Right atrium auricular region (tissue), 2 donors: ENCODE data around the gene LRWD1. TPM values are rescaled to one million over a fixed set of nuclear protein-coding genes. Genes with fewer than 3 reads are reported as not detected.
"Not testable (repeated sequence)": the region's sequence is repeated elsewhere in the genome, so short reads cannot be mapped to it uniquely, and the experiment has no call there.

Experiments used
- DNase-seq: peaks from one replicate; pipeline ENCODE4 v3.0.0-alpha.2; 2019; ENCODE audit warnings: low spot score
- H3K27ac ChIP-seq, 2 donors: fragments of 200-600 bp; sonication (generic); 1 replicate in 1 of 2; 2 replicates in 1 of 2; pipeline ENCODE4 v1.5.1; 2016 to 2019
- H3K27me3 ChIP-seq, 2 donors: fragments of 200-600 bp; sonication (generic); one replicate each; pipeline versions ENCODE4 v1.5.1 to v1.6.0; 2017 to 2019
- H3K36me3 ChIP-seq: fragments of 200-600 bp; sonication (generic); one replicate; pipeline ENCODE4 v1.5.1; 2016
- H3K4me1 ChIP-seq, 2 donors: fragments of 200-600 bp; sonication (generic); one replicate each; pipeline versions ENCODE4 v1.5.1 to v1.6.0; 2017 to 2019
- H3K4me3 ChIP-seq, 2 donors: fragments of 200-600 bp; sonication (generic); 1 replicate in 1 of 2; 2 replicates in 1 of 2; pipeline ENCODE4 v1.5.1; 2017 to 2019; ENCODE audit warnings: mild to moderate bottlenecking in 1 of 2, moderate library complexity in 1 of 2
- H3K9me3 ChIP-seq, 2 donors: fragments of 200-600 bp; sonication (generic); one replicate each; pipeline ENCODE4 v1.5.1; 2019
- total RNA-seq, 2 donors: library from RNA; depleted of rRNA; stranded (reverse); fragments of >200 nt; gene quantifications; one replicate each; pipeline ENCODE4 v1.1.0, GENCODE V29; 2016
- TF ChIP-seq, protein P1 (sequence below), 2 donors: fragments of 200-600 bp; sonication (generic); IDR thresholded peaks; one replicate each; pipeline ENCODE4 v1.5.1; 2019; ENCODE audit warnings: antibody characterized with exemption in 2 of 2

LRWD1 gene
- total RNA-seq, 2 donors from 2014 or later, result 9.8 to 13.7 TPM

DNA sequence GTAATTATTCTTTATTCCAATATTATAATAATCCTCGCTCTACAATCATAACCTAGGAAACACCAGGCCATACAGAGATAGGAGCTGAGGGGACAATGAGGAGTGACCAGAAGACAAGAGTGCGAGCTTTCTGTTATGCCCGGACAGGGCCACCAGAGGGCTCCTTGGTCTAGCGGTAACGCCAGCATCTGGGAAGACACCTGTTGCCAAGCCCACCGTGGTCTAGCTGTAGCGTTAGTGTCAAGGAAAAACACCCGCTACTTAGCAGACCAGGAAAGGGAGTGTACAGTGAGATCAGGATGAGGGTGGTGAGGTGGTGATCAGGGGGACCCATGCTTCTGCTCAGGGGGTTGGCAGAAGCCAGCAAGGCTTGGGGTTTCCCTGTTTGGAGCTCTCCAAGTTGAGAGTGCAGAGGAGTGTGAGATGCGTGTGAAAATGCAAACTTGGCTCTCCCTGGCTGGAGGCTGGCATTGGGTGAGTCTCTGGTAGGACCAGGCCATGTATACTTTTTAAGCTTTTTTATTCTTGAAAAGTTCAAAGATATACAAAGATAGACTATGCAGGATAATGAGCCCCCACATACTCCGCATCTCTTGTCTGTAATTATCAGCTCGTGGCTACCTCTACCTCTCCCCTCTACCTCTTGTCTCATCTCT, 15.3 kb downstream of the LRWD1 start:
- not testable (repeated sequence) for H3K36me3 ChIP-seq, H3K27me3 ChIP-seq, H3K9me3 ChIP-seq, H3K27ac ChIP-seq, H3K4me3 ChIP-seq, H3K4me1 ChIP-seq
- TF ChIP-seq, protein P1, sequence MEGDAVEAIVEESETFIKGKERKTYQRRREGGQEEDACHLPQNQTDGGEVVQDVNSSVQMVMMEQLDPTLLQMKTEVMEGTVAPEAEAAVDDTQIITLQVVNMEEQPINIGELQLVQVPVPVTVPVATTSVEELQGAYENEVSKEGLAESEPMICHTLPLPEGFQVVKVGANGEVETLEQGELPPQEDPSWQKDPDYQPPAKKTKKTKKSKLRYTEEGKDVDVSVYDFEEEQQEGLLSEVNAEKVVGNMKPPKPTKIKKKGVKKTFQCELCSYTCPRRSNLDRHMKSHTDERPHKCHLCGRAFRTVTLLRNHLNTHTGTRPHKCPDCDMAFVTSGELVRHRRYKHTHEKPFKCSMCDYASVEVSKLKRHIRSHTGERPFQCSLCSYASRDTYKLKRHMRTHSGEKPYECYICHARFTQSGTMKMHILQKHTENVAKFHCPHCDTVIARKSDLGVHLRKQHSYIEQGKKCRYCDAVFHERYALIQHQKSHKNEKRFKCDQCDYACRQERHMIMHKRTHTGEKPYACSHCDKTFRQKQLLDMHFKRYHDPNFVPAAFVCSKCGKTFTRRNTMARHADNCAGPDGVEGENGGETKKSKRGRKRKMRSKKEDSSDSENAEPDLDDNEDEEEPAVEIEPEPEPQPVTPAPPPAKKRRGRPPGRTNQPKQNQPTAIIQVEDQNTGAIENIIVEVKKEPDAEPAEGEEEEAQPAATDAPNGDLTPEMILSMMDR (IDR thresholded peaks at IDR 0.05), result peak in 1 of 2 donors; percentile 58
- peak; percentile 62 for DNase-seq

DNA sequence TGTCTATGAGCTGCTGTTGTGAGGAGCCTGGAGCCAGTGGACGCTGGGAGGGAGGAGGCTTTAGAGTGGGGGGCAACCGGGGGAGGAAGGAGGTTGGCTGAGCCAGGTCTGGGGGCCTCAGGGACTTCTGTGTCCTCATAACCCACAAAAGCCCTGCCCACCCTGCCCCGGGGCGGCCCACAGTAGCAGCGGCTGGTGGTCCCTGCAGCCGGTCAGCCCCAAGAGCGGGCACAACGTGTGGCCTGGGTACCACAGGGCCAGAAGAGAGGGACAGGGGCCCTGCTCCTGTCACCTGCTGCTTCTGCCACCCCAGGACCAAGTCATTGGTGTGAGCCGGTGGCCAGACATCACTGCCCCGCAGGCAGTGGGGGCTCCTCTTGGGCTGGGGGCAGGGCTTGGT, 17.2 kb downstream of the LRWD1 start:
- not testable (repeated sequence) for DNase-seq, H3K27me3 ChIP-seq, H3K36me3 ChIP-seq, H3K27ac ChIP-seq, H3K9me3 ChIP-seq, H3K4me1 ChIP-seq, H3K4me3 ChIP-seq

DNA sequence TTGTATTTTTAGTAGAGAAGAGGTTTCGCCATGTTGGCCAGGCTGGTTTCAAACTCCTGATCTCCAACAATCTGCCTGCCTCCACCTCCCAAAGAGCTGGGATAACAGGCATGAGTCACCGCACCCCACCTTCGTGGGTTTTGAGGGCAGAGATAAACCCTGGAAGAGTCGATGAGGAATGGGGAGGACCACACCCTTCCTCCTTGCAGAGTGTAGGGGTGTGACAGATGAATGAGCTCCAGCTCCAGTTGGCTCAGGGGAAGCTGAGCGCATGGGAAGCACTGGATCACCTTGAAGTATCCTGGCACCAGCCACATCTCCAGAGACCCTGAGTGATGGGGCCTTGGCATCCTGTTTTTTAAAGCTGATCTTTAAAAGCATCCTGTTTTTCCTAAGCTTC, 19.5 kb downstream of the LRWD1 start:
- not testable (repeated sequence) for H3K9me3 ChIP-seq, H3K4me3 ChIP-seq, H3K36me3 ChIP-seq, H3K4me1 ChIP-seq, H3K27me3 ChIP-seq, H3K27ac ChIP-seq, DNase-seq

DNA sequence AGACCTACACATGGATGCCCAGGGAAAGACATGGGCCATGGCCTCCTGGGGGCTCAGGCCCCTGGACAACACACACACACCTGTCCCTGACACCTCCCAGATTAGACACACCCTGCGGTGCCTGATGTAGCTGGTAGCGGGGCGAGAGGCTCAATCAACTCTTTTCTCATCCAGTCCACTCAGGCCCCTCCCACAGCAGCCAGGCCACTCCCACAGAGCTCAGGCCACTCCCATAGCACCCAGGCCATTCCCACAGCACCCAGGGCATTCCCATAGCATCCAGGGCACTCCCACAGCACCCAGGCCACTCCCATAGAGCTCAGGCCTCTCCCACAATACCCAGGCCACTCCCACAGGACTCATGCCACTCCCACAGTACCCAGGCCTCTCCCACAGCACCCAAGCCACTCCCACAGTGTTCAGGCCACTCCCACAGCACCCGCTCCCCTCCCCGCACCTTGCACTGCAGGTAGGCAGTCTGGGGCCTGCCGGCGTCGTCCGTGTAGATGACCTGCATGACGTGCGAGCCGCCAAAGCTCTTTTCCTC, 25.8 kb downstream of the LRWD1 start:
- not testable (repeated sequence) for H3K36me3 ChIP-seq, H3K27me3 ChIP-seq, H3K27ac ChIP-seq, H3K4me3 ChIP-seq, H3K4me1 ChIP-seq, H3K9me3 ChIP-seq
- DNase-seq, result peak; percentile 53

DNA sequence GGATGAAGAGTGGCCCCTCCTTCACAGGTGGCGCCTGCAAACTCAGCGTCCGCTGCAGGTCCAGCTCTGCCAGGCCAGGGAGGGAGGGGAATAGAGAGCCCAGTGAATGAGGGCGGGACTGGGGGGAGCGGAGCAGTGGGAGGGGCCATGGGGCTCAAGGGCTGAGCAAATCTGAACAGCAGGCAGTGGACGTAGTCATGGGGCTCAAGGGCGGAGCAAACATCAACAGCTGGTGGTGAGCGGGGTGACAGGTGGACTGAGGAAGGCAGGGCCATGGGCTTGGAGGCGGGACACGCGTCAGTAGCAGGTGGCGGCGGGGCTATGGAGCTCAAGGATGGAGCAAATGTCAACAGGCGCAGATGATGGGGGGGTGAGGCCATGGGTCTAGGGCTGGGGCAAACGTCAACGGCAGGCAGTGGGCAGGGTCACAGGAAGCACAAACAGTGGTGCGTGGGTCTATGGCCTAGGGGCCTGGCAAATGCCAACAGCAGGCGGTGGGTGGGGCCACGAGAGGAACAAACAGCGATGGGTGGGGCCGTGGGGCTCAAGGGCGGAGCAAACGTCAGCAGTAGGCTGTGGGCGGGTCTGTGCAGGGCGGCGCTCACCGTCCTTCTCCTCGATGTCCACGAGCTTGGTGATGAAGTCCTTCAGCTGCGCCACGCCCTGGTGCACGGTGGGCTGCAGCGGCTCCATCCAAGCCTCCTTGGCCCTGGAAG, 28.6 kb downstream of the LRWD1 start:
- not testable (repeated sequence) for H3K4me1 ChIP-seq, DNase-seq, H3K27ac ChIP-seq, H3K27me3 ChIP-seq, H3K4me3 ChIP-seq, H3K36me3 ChIP-seq, H3K9me3 ChIP-seq

DNA sequence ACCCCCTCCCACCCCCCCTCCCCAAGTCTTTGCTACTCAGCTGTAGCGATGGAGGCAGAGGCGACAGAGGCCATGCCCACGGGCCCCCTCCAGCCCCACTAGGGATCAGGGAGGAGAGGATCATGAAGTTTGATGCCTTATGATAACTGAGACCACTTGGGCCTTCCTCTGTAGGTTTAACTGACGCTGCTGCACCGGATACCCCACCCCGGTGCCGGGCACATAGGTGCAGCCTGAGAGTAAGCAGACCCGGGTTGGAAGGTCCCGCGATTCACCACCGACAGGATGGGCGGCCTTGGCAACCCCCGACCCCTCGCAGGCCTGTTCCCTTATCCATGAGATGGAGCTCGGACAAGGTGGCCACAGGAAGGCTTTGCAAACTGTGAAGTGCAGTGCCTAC, 29.2 kb downstream of the LRWD1 start:
- not testable (repeated sequence) for H3K4me1 ChIP-seq, DNase-seq, H3K27ac ChIP-seq, H3K9me3 ChIP-seq, H3K36me3 ChIP-seq, H3K27me3 ChIP-seq
- H3K4me3 ChIP-seq, result peak overlapping the region in 1 of 2 donors; percentile 33

DNA sequence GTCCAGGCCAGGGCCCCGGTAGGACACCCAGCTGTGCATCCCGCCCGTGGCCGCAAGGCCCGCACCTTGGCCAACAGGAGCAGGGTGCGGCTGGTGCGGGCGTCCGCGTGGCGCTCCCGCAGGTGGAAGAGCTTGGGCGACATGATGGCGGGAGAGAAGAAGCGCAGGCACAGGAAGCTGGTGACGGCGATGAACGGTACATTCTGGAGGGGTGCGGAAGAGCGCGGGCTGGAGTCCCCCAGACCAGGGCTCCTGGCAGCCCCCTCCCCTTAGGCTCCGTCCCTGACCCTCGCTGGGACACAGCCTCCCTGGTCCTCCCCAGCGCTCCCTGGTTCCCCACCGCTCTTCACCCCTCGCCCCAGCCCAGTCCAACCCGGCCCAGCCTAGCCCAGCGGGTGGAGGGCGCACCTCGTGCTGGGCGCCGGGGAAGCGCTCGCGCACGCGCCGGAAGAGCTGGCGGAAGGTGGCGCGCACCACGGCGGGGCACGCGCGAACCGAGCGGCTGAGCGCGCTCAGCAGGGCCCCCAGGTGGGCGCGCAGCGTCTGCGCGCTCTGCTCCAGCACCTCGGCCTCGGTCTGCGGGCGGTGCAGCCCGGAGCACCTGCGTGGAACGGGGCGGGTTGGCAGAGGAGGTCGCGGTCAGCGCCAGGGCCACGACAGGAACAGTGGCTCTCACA, 29.8 kb downstream of the LRWD1 start:
- H3K36me3 ChIP-seq, H3K27me3 ChIP-seq, H3K27ac ChIP-seq, H3K4me1 ChIP-seq, H3K4me3 ChIP-seq, DNase-seq, H3K9me3 ChIP-seq: not testable (repeated sequence)

DNA sequence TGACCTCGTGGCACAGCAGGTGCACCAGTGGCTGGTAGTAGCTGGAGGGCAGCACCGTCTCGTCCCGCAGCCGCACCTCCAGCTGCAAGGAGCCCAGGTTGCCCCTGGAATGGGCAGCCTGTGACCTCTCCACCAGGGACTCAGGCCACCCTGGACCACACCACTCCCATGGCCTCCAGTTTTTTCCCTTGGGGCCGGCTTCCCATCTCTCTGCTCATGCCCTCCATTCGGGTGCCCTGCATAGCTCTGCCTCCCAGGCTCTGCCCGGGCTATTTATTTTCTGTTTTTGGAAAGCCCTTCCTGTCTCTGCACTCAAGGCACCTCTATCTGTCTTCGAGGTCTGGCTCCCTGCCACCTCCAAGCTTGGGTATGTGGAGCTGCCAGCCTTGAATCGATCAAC, 32.1 kb downstream of the LRWD1 start:
- not testable (repeated sequence) for H3K27ac ChIP-seq, H3K9me3 ChIP-seq, H3K36me3 ChIP-seq, H3K4me1 ChIP-seq, H3K4me3 ChIP-seq, H3K27me3 ChIP-seq
- DNase-seq, result peak; percentile 28

DNA sequence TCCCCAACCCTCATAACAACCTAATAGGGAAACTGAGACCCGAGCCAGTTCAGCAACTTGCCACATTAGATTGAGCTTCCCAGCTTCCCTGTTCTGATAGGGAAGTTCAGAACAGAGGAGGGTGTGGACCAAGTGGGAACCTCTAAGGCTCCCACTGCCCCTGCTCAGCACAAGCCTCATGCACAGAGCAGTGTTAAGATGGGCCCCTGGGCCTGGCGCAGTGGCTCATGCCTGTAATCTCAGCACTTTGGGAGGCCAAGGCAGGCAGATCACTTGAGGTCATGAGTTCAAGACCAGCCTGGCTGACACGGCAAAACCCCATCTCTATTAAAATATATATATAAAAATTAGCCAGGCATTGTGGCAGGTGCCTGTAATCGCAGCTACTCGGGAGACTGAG, 32.5 kb downstream of the LRWD1 start:
- not testable (repeated sequence) for H3K36me3 ChIP-seq, H3K4me3 ChIP-seq, H3K27ac ChIP-seq, H3K4me1 ChIP-seq, H3K27me3 ChIP-seq, H3K9me3 ChIP-seq
- DNase-seq, result peak; percentile 34

DNA sequence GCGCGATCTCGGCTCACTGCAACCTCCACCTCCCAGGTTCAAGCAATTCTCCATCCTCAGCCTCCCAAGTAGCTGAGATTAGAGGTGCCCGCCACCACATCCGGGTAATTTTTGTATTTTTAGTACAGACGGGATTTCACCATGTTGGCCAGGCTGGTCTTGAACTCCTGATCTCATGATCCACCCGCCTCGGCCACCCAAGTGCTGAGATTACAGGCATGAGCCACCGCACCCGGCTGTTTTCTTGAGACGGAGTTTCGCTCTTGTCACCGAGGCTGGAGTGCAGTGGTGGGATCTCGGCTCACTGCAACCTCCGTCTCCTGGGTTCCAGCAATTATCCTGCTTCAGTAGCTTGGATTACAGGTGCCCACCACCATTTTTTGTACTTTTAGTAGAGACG, 33.5 kb downstream of the LRWD1 start:
- not testable (repeated sequence) for H3K36me3 ChIP-seq, H3K27ac ChIP-seq, H3K9me3 ChIP-seq, DNase-seq, H3K27me3 ChIP-seq, H3K4me3 ChIP-seq, H3K4me1 ChIP-seq

DNA sequence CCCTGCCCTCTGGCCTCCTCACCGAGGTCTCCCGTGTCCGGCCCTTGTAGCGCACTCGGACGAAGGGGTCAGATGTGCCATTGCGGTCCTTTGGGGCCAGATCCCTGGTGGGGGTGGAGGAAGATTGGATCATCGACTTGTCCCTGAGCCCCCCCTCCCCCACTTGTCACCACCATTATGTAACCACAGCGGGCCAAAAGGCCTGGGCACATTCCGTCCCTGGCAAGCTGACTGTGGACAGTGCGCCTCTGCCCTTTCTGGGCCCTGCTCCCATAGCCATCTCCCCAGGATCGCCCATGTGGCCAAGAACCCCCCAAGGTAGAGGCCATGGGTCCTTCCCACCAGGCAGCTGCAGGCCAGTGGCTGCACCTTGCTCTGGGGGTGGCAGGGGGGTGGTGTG, 38.4 kb downstream of the LRWD1 start:
- H3K4me1 ChIP-seq, H3K36me3 ChIP-seq, H3K9me3 ChIP-seq, DNase-seq, H3K4me3 ChIP-seq, H3K27ac ChIP-seq, H3K27me3 ChIP-seq: not testable (repeated sequence)

DNA sequence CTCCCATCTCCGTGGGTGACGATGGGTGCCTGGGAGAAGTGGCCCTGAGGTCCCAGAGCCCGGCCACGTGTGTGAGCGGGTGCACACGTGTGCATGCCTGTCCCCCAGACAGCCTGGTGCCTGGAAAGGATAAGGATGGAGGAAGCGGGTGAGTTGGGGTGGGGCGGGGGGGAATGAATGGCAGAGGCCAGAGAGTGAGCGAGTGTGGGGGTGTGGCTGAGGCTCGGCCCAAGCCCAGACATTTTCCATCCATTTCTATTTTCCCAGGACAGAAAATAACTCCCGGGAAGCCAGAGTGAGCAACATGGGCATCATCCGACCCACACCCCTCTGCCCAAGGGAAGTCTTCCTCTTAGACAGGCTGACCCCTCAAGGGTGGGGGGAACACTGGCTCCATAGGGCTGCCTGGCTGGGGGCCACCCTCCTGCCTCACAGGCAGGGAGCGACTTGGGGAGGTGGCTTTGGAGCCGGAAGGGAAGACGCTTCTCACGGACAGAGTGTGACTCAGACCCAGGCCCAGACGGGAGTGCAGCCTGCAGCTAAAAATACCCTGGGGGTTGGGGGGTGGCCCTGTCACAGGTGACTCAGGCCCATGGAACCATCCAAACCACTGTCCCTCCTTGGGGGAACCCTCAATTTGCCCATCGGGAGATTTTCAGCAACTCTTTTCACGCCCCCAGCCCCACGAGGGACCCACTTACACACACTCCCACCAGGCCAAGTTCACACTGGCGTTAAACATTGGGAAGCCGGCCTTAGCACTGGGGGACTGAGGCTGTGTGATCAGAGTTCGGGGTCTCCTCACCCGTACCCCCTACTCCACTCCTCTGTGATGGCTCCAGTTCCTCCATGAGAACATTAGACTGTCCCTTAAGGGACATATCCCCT, 40.8 kb downstream of the LRWD1 start:
- not testable (repeated sequence) for H3K36me3 ChIP-seq, H3K9me3 ChIP-seq, H3K4me3 ChIP-seq, H3K4me1 ChIP-seq, H3K27ac ChIP-seq, H3K27me3 ChIP-seq
- peak; percentile 58 for DNase-seq

DNA sequence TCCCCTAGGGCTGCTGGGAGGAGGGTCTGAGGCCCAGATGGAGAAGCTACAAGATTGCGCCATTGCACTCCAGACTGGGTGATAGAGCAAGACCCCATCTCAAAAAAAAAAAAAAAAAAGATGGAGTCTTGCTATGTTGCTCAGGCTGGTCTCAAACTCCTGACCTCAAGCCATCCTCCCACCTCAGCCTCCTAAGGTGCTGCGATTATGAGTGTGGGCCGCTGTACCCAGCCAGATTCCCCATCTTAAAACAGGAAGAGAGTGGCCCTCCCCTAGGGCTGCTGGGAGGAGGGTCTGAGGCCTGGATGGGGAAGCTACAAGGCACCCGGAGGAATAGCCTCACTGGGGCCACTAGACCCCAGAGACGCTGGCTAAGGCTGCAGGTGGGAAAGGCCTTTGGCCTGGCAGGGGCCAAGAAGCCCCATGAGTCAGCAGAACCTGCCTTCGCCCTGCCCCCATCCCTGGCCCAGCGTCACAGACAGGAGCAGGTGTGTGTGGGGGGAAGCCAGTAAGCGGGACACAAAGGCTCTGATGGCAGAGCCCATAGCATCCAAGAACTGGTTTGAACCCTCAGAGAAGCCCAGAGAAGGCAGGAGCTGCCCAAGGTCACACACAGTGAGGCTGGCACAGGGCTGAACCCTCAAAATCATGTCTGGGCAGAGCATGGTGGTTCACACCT, 42.8 kb downstream of the LRWD1 start:
- H3K4me3 ChIP-seq, H3K27ac ChIP-seq, H3K27me3 ChIP-seq, H3K36me3 ChIP-seq, H3K4me1 ChIP-seq, H3K9me3 ChIP-seq: not testable (repeated sequence)
- DNase-seq, result peak; percentile 43
